Measurements from ENCODE around the gene INTS1.

GRCh38 chr7:1520539-1521234 lies 16.5 kb upstream of the INTS1 start:
- TF ChIP-seq CTCF (IDR thresholded peaks at IDR 0.05; ENCODE audit: poor library complexity, severe bottlenecking) (no peak), SMC3 (conservative IDR thresholded peaks at IDR 0.05; ENCODE audit: poor library complexity) (no peak), EZH2 (IDR thresholded peaks at IDR 0.05; ENCODE audit: borderline replicate concordance, insufficient read depth, low read length, poor library complexity, severe bottlenecking) (no peak), RAD21 (conservative IDR thresholded peaks at IDR 0.05) (no peak), REST (IDR thresholded peaks at IDR 0.05; ENCODE audit: borderline replicate concordance) (no peak), TAF1 (IDR thresholded peaks at IDR 0.05; ENCODE audit: low read depth) (no peak), EP300 (conservative IDR thresholded peaks at IDR 0.05; ENCODE audit: poor library complexity, severe bottlenecking) (no peak), MXI1 (conservative IDR thresholded peaks at IDR 0.05; ENCODE audit: poor library complexity, severe bottlenecking) (no peak), POLR2AphosphoS5 (IDR thresholded peaks at IDR 0.05) (no peak)
